HCT116 (cell line): ENCODE measurements around the gene PLCH2. TPM values are rescaled to one million over a fixed set of nuclear protein-coding genes. Genes with fewer than 3 reads are reported as not detected.

ENCODE experiments used
- ATAC-seq: fragments of 200-7000 bp; cut with Tn5 transposase; 2 replicates; pipeline ENCODE4 v1.9.1; 2020; ENCODE audit warnings: mild to moderate bottlenecking, moderate library complexity
- BruUV-seq: library from RNA; stranded (reverse); fragments of 400-500 nt; replicated peaks from 2 replicates; lab custom pipeline; 2021; lab: Mats Ljungman, UMichigan
- CTCF ChIA-PET: fragments of 300-600 bp; sonication (Branson Sonifier 250); formaldehyde crosslinking; loops from one replicate; lab custom pipeline; 2021; ENCODE audit warnings: antibody characterized with exemption; lab: Charles Lee
- POLR2A ChIA-PET: fragments of 300-600, 350-600 bp; sonication (Branson Sonifier 250); formaldehyde crosslinking; loops from one replicate; lab custom pipeline; 2021; ENCODE audit warnings: antibody characterized with exemption; lab: Charles Lee
- RAD21 ChIA-PET, 2 experiments: fragments of 300-600 bp; sonication (Branson Sonifier 250); formaldehyde crosslinking; loops; one replicate each; lab custom pipeline; 2023; ENCODE audit warnings: low total read pairs in 2 of 2; ENCODE audit not compliant: uncharacterized antibody in 2 of 2, unreplicated experiment in 2 of 2, low non-redundant PET in 1 of 2; lab: Charles Lee
- DNase-seq: peaks from one replicate; pipeline ENCODE4 v3.0.0-alpha.2; 2010; ENCODE audit warnings: low read depth, low spot score
- H2AFZ ChIP-seq: fragments of 200-600 bp; shearing (Covaris generic), sonication (generic); 2 replicates; pipeline ENCODE4 v1.6.1; 2017; ENCODE audit warnings: low read depth, mixed run types, mixed read lengths, antibody characterized with exemption, low read length; ENCODE audit not compliant: poor library complexity, severe bottlenecking
- H3K27ac ChIP-seq: 2 replicates; pipeline ENCODE4 v1.5.1; 2012; ENCODE audit warnings: low read depth, low read length
- H3K27me3 ChIP-seq: fragments of 200-600 bp; sonication (generic); 2 replicates; pipeline ENCODE4 v1.6.1; 2016; ENCODE audit warnings: mixed run types, low read length, mixed read lengths; ENCODE audit not compliant: insufficient read depth
- H3K36me3 ChIP-seq, 2 experiments: fragments of 200-500 bp in 1 of 2; fragments of 200-600 bp in 1 of 2; sonication (Bioruptor generic) in 1 of 2; sonication (generic) in 1 of 2; 2 replicates each; pipeline versions ENCODE4 v1.5.1 to v1.6.1; 2014 to 2016; ENCODE audit warnings: low read length in 2 of 2, inconsistent platforms in 1 of 2, mixed read lengths in 1 of 2, mixed run types in 1 of 2; ENCODE audit not compliant: insufficient read depth in 2 of 2, control insufficient read depth in 1 of 2
- H3K4me1 ChIP-seq, 2 experiments: fragments of 200-600 bp in 1 of 2; sonication (generic) in 1 of 2; 2 replicates each; pipeline versions ENCODE4 v1.5.1 to v1.6.1; 2012 to 2017; ENCODE audit warnings: low read length in 2 of 2, inconsistent platforms in 1 of 2, mild to moderate bottlenecking in 1 of 2, mixed read lengths in 1 of 2, mixed run types in 1 of 2, moderate library complexity in 1 of 2; ENCODE audit not compliant: insufficient read depth in 2 of 2, control insufficient read depth in 1 of 2
- H3K4me2 ChIP-seq: fragments of 200-600 bp; sonication (generic); 2 replicates; pipeline ENCODE4 v1.6.1; 2017; ENCODE audit warnings: mixed run types, low read length, mixed read lengths
- H3K4me3 ChIP-seq, 2 experiments: fragments of 200-600 bp in 1 of 2; sonication (generic) in 1 of 2; replicated peaks in 1 of 2; 2 replicates each; pipeline ENCODE4 v1.5.1; 2011 to 2016; ENCODE audit warnings: low read length in 2 of 2, control low read depth in 1 of 2, low read depth in 1 of 2, mild to moderate bottlenecking in 1 of 2, mixed read lengths in 1 of 2, mixed run types in 1 of 2
- H3K79me2 ChIP-seq: fragments of 200-600 bp; sonication (generic); 2 replicates; pipeline ENCODE4 v1.6.1; 2017; ENCODE audit warnings: mild to moderate bottlenecking, mixed run types, low read length, moderate library complexity, mixed read lengths; ENCODE audit not compliant: insufficient read depth
- H3K9ac ChIP-seq: fragments of 200-600 bp; sonication (generic); 2 replicates; pipeline ENCODE4 v1.6.1; 2016; ENCODE audit warnings: low read length, mixed read lengths
- H3K9me2 ChIP-seq: fragments of 200-600 bp; sonication (generic), shearing (Covaris generic); 2 replicates; pipeline ENCODE4 v1.6.1; 2017; ENCODE audit warnings: mixed run types, mild to moderate bottlenecking, moderate library complexity; ENCODE audit not compliant: insufficient read depth
- H3K9me3 ChIP-seq, 2 experiments: fragments of 200-500 bp in 1 of 2; fragments of 200-600 bp in 1 of 2; sonication (Bioruptor generic) in 1 of 2; sonication (generic) in 1 of 2; 2 replicates each; pipeline ENCODE4 v1.6.1; 2014 to 2017; ENCODE audit warnings: low read length in 2 of 2, mixed read lengths in 2 of 2, inconsistent platforms in 1 of 2, low read depth in 1 of 2, mild to moderate bottlenecking in 1 of 2, mixed run types in 1 of 2, moderate library complexity in 1 of 2; ENCODE audit not compliant: control insufficient read depth in 1 of 2, insufficient read depth in 1 of 2
- H4K20me1 ChIP-seq: fragments of 200-600 bp; sonication (generic), shearing (Covaris generic); 2 replicates; pipeline ENCODE4 v1.6.1; 2017; ENCODE audit warnings: mixed run types, mild to moderate bottlenecking, moderate library complexity; ENCODE audit not compliant: insufficient read depth
- CBX3 ChIP-seq: IDR thresholded peaks from 2 replicates; pipeline ENCODE4 v1.6.1; 2012; ENCODE audit warnings: low read depth
- EGR1 ChIP-seq: IDR thresholded peaks from 2 replicates; pipeline ENCODE4 v1.6.1; 2012; ENCODE audit warnings: low read depth
- ELF1 ChIP-seq: IDR thresholded peaks from 2 replicates; pipeline ENCODE4 v1.6.1; 2012; ENCODE audit warnings: low read depth, borderline replicate concordance
- EZH2phosphoT487 ChIP-seq: fragments of 200-600 bp; IDR thresholded peaks from 2 replicates; pipeline ENCODE4 v1.6.1; 2018; ENCODE audit warnings: antibody characterized with exemption, borderline replicate concordance
- FOSL1 ChIP-seq: IDR thresholded peaks from 2 replicates; pipeline ENCODE4 v1.6.1; 2012; ENCODE audit warnings: low read depth
- SIN3A ChIP-seq: IDR thresholded peaks from 2 replicates; pipeline ENCODE4 v1.6.1; 2012; ENCODE audit warnings: low read depth
- SP1 ChIP-seq: IDR thresholded peaks from 2 replicates; pipeline ENCODE4 v1.6.1; 2012; ENCODE audit warnings: low read depth
- TCF7L2 ChIP-seq: IDR thresholded peaks from 2 replicates; pipeline ENCODE4 v1.7.0; 2011; ENCODE audit warnings: borderline replicate concordance, inconsistent platforms; ENCODE audit not compliant: insufficient read depth, insufficient read length; ENCODE audit errors: extremely low read depth
- ZFX ChIP-seq: fragments of 450-650 bp; IDR thresholded peaks from 2 replicates; pipeline ENCODE4 v1.6.1; 2017
- intact Hi-C: fragments of 100-400 bp; cut with micrococcal nuclease; formaldehyde crosslinking; loops from 2 replicates; pipeline ENCODE4 v1.10.0; 2022
- total RNA-seq: library from RNA; stranded (reverse); gene quantifications from one replicate; pipeline ENCODE4 v1.2.1, GENCODE V29; 2021; ENCODE audit not compliant: unreplicated experiment
- TF ChIP-seq, protein P1 (sequence below): IDR thresholded peaks from 2 replicates; pipeline ENCODE4 v1.6.1; 2012
- TF ChIP-seq, protein P2 (sequence below): IDR thresholded peaks from 2 replicates; pipeline ENCODE4 v1.6.1; 2012
- TF ChIP-seq, protein P3 (sequence below): IDR thresholded peaks from 2 replicates; pipeline ENCODE4 v1.6.1; 2012; ENCODE audit warnings: low read depth
- TF ChIP-seq, protein P4 (sequence below): IDR thresholded peaks from 2 replicates; pipeline ENCODE4 v1.6.1; 2011; ENCODE audit warnings: mild to moderate bottlenecking, low read length, moderate library complexity; ENCODE audit not compliant: insufficient replicate concordance; ENCODE audit errors: extremely low read depth

Gene PLCH2
- total RNA-seq, 1 experiment from 2014 or later: 2.0 TPM

DNA sequence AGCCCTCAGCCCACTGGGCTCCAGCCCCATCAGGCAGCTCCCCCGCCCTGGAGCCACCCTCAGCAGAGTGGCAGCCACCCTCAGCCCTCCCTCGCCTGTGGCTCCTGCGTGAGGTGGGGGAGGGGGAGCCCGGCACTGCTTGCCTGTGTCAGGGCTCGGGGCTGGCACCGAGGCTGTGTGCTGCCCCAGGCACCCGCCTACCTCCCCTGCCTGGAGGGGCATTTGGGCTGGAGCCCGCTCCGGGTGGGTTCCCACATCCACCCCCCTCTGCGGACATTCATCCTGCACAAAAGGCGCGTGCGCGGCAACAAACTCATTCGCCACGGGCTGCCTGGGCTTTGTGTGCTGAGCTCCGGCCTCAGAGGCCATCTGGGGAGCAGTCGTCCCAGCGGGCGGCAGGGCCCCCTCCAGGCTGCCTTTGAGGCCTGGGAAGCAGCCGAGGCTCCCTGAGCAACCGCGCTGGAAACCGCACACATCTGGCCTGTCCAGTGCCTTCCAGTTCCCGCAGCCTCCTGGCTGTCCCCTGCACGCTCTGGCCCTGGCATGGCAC, 67.5 kb downstream of the PLCH2 start:
- H4K20me1 ChIP-seq: no peaks in the 10 kb centered on the region
- no peak overlapping the region for H3K4me3 ChIP-seq
- H3K9me2 ChIP-seq: no peaks in the 10 kb centered on the region
- no peak for ATAC-seq
- ChIA-PET POLR2A (no interaction called here), RAD21 (no interaction called here), CTCF (no interaction called here)
- no peak overlapping the region for H3K9ac ChIP-seq
- DNase-seq: no peak
- intact Hi-C loops: no loop called here
- H3K4me2 ChIP-seq: no peak overlapping the region
- no peaks in the 10 kb centered on the region for H3K36me3 ChIP-seq
- no TSS peak for BruUV-seq
- no peak for TF ChIP-seq ELF1
- TF ChIP-seq, protein P1, sequence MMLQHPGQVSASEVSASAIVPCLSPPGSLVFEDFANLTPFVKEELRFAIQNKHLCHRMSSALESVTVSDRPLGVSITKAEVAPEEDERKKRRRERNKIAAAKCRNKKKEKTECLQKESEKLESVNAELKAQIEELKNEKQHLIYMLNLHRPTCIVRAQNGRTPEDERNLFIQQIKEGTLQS: no peak
- no peaks in the 10 kb centered on the region for H3K9me3 ChIP-seq
- no peaks in the 10 kb centered on the region for H3K27me3 ChIP-seq
- no peak overlapping the region for H2AFZ ChIP-seq
- no peak overlapping the region; the same call in 1 of the 2 replicates for H3K27ac ChIP-seq
- H3K79me2 ChIP-seq: no peaks in the 10 kb centered on the region
- H3K4me1 ChIP-seq: peaks cover 17 to 44% of the 10 kb centered on the region in 2 experiments

DNA sequence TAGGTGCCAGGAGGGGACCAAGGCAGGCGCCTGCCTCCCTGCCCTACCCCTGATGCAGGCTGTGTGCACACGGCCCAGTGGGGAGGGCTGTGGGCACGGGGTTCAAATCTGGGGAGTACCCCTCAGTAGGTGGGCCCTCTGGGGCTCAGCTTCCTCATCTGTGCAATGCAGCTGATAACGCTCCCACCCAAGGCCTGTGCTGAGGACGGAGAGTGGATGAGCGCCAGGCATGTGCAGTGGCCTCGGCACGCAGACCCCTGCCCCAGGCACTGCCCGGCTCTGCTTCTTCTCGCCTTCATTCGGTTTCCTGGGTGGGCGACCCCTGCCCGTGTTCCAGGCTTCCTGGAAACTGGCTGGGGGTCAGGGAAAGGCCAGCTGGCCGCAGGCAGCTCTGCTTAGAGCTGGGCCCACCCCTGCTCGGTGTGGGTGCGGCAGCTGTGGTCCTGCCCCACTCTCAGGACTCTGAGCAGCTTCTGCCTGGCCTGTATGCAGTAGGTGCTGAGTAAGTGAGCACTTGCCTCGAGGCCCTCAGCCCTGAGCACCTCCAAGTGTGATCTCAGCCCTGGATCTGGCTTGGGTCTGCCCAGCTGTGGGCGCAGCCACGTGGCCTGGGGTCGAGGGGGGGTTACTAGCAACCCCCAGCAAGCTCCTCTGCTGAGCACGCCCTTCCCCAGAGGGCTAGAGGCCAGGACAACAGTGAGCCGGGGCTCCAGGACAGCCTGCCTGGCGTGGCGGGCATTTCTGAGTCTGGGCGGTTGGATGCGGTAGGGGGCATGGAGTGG, 68.2 kb downstream of the PLCH2 start:
- H3K36me3 ChIP-seq: no peaks in the 10 kb centered on the region
- CTCF ChIA-PET: no interaction called here
- no peak overlapping the region for H2AFZ ChIP-seq
- no peak overlapping the region; the same call in 1 of the 2 replicates for H3K27ac ChIP-seq
- RAD21 ChIA-PET: no interaction called here
- no peaks in the 10 kb centered on the region for H3K27me3 ChIP-seq
- POLR2A ChIA-PET: no interaction called here
- TF ChIP-seq, protein P2, sequence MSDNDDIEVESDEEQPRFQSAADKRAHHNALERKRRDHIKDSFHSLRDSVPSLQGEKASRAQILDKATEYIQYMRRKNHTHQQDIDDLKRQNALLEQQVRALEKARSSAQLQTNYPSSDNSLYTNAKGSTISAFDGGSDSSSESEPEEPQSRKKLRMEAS: no peak
- no peak for TF ChIP-seq SIN3A
- no peak for TF ChIP-seq SP1
- TF ChIP-seq FOSL1: no peak
- no peak for TF ChIP-seq EGR1
- TF ChIP-seq CBX3: no peak
- TF ChIP-seq, protein P3, sequence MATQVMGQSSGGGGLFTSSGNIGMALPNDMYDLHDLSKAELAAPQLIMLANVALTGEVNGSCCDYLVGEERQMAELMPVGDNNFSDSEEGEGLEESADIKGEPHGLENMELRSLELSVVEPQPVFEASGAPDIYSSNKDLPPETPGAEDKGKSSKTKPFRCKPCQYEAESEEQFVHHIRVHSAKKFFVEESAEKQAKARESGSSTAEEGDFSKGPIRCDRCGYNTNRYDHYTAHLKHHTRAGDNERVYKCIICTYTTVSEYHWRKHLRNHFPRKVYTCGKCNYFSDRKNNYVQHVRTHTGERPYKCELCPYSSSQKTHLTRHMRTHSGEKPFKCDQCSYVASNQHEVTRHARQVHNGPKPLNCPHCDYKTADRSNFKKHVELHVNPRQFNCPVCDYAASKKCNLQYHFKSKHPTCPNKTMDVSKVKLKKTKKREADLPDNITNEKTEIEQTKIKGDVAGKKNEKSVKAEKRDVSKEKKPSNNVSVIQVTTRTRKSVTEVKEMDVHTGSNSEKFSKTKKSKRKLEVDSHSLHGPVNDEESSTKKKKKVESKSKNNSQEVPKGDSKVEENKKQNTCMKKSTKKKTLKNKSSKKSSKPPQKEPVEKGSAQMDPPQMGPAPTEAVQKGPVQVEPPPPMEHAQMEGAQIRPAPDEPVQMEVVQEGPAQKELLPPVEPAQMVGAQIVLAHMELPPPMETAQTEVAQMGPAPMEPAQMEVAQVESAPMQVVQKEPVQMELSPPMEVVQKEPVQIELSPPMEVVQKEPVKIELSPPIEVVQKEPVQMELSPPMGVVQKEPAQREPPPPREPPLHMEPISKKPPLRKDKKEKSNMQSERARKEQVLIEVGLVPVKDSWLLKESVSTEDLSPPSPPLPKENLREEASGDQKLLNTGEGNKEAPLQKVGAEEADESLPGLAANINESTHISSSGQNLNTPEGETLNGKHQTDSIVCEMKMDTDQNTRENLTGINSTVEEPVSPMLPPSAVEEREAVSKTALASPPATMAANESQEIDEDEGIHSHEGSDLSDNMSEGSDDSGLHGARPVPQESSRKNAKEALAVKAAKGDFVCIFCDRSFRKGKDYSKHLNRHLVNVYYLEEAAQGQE: no peak
- TF ChIP-seq, protein P4, sequence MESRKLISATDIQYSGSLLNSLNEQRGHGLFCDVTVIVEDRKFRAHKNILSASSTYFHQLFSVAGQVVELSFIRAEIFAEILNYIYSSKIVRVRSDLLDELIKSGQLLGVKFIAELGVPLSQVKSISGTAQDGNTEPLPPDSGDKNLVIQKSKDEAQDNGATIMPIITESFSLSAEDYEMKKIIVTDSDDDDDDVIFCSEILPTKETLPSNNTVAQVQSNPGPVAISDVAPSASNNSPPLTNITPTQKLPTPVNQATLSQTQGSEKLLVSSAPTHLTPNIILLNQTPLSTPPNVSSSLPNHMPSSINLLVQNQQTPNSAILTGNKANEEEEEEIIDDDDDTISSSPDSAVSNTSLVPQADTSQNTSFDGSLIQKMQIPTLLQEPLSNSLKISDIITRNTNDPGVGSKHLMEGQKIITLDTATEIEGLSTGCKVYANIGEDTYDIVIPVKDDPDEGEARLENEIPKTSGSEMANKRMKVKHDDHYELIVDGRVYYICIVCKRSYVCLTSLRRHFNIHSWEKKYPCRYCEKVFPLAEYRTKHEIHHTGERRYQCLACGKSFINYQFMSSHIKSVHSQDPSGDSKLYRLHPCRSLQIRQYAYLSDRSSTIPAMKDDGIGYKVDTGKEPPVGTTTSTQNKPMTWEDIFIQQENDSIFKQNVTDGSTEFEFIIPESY: no peak
- no peak for TF ChIP-seq ZFX
- TF ChIP-seq TCF7L2: no peak
- TF ChIP-seq EZH2phosphoT487: no peak
- ATAC-seq (no peak), DNase-seq (no peak)
- no peak overlapping the region for H3K4me2 ChIP-seq
- H3K9me3 ChIP-seq: no peaks in the 10 kb centered on the region
- no peaks in the 10 kb centered on the region for H3K9me2 ChIP-seq
- BruUV-seq: no TSS peak
- peaks cover 23 to 50% of the 10 kb centered on the region in 2 experiments for H3K4me1 ChIP-seq
- intact Hi-C loops: no loop called here
- no peaks in the 10 kb centered on the region for H4K20me1 ChIP-seq
- no peaks in the 10 kb centered on the region for H3K79me2 ChIP-seq
- H3K9ac ChIP-seq: no peak overlapping the region
- no peak overlapping the region for H3K4me3 ChIP-seq
